T-helper 2 cell (primary cell): ENCODE measurements around the gene NTM.

Experiments used
- DNase-seq, 5 experiments: peaks; one replicate each; pipeline versions ENCODE4 v3.0.0 to v3.0.0-alpha.2; 2012 to 2022

NTM gene

GRCh38 chr11:132100583-132100982 is 730.2 kb downstream of the NTM start:
- no peak for DNase-seq

GRCh38 chr11:132101881-132102280 is 731.5 kb downstream of the NTM start:
- DNase-seq, result no peak

- DNase-seq, result no peak
Observed at GRCh38 chr11:132103021-132103420, 732.6 kb downstream of the NTM start.

GRCh38 chr11:132106096-132106982 is 735.9 kb downstream of the NTM start:
- no peak for DNase-seq

GRCh38 chr11:132111316-132111715 is 740.9 kb downstream of the NTM start:
- no peak for DNase-seq

- peak in 1 of 5 experiments; percentile 19 for DNase-seq
Observed at GRCh38 chr11:132111838-132112237, 741.4 kb downstream of the NTM start.

- DNase-seq, result no peak
Observed at GRCh38 chr11:132112846-132113245, 742.4 kb downstream of the NTM start.

GRCh38 chr11:132114185-132114584 is 743.8 kb downstream of the NTM start:
- DNase-seq, result peak in 1 of 5 experiments; percentile 66

GRCh38 chr11:132114743-132115142 is 744.3 kb downstream of the NTM start:
- no peak for DNase-seq

- no peak for DNase-seq
Observed at GRCh38 chr11:132115454-132115853, 745.0 kb downstream of the NTM start.

- no peak for DNase-seq
Observed at GRCh38 chr11:132116516-132116915, 746.1 kb downstream of the NTM start.

GRCh38 chr11:132118661-132119060 is 748.2 kb downstream of the NTM start:
- DNase-seq, result no peak

GRCh38 chr11:132119573-132119972 is 749.2 kb downstream of the NTM start:
- no peak for DNase-seq

- no peak for DNase-seq
Observed at GRCh38 chr11:132122735-132123134, 752.3 kb downstream of the NTM start.

GRCh38 chr11:132123449-132123848 is 753.0 kb downstream of the NTM start:
- DNase-seq, result no peak

- DNase-seq, result no peak
Observed at GRCh38 chr11:132123854-132124835, 753.7 kb downstream of the NTM start.

GRCh38 chr11:132125988-132126871 is 755.8 kb downstream of the NTM start:
- peak in 1 of 5 experiments; percentile 68 for DNase-seq

GRCh38 chr11:132126973-132127899 is 756.8 kb downstream of the NTM start:
- DNase-seq, result peak in 1 of 5 experiments; percentile 7

- no peak for DNase-seq
Observed at GRCh38 chr11:132127900-132128288, 757.5 kb downstream of the NTM start.

GRCh38 chr11:132131047-132131446 is 760.6 kb downstream of the NTM start:
- no peak for DNase-seq

GRCh38 chr11:132131961-132132360 is 761.5 kb downstream of the NTM start:
- DNase-seq, result no peak
